PC-3 (cell line): ENCODE results near the gene BCL2L12.
"Not testable (repeated sequence)": the region's sequence is repeated elsewhere in the genome, so short reads cannot be mapped to it uniquely, and the experiment has no call there.

Experiments
- EZH2phosphoT487 ChIP-seq: fragments of 300-600 bp; sonication (generic); IDR thresholded peaks from 2 replicates; pipeline ENCODE4 v1.6.1; 2018; ENCODE audit warnings: mild to moderate bottlenecking, antibody characterized with exemption, low read length, borderline replicate concordance
- TF ChIP-seq, protein P1 (sequence below): fragments of 300-600 bp; sonication (generic); conservative IDR thresholded peaks from 2 replicates; pipeline ENCODE4 v1.5.1; 2017; ENCODE audit warnings: antibody characterized with exemption, low read depth, mild to moderate bottlenecking, low read length

DNA sequence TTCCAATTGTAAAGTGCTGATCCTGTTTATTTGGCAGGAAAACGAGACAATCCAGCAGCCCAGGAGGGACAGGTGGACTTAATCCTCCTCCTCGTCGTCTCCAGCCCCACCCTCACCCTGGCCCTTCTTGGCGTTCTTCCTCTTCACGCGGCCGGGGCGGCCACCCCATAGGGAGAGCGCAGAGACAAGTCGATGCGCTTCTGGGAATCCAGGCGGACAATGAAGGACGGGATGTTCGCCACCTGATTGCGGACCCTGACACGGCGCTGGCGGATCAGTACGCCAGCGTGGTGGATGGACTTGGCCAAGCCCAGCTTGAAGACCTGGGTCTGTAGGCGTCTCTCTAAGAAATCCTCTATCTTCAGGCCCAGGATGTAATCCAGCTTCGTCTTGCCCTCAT lies 53.7 kb downstream of the BCL2L12 start:
- TF ChIP-seq, protein P1, sequence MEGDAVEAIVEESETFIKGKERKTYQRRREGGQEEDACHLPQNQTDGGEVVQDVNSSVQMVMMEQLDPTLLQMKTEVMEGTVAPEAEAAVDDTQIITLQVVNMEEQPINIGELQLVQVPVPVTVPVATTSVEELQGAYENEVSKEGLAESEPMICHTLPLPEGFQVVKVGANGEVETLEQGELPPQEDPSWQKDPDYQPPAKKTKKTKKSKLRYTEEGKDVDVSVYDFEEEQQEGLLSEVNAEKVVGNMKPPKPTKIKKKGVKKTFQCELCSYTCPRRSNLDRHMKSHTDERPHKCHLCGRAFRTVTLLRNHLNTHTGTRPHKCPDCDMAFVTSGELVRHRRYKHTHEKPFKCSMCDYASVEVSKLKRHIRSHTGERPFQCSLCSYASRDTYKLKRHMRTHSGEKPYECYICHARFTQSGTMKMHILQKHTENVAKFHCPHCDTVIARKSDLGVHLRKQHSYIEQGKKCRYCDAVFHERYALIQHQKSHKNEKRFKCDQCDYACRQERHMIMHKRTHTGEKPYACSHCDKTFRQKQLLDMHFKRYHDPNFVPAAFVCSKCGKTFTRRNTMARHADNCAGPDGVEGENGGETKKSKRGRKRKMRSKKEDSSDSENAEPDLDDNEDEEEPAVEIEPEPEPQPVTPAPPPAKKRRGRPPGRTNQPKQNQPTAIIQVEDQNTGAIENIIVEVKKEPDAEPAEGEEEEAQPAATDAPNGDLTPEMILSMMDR, result not testable (repeated sequence)
- TF ChIP-seq EZH2phosphoT487, result not testable (repeated sequence)
